ENCODE data around the gene TIFAB. TPM values are rescaled to one million over a fixed set of nuclear protein-coding genes. Genes with fewer than 3 reads are reported as not detected.

The TIFAB gene
- total RNA-seq, 1 experiment from 2014 or later, result not detected

DNA sequence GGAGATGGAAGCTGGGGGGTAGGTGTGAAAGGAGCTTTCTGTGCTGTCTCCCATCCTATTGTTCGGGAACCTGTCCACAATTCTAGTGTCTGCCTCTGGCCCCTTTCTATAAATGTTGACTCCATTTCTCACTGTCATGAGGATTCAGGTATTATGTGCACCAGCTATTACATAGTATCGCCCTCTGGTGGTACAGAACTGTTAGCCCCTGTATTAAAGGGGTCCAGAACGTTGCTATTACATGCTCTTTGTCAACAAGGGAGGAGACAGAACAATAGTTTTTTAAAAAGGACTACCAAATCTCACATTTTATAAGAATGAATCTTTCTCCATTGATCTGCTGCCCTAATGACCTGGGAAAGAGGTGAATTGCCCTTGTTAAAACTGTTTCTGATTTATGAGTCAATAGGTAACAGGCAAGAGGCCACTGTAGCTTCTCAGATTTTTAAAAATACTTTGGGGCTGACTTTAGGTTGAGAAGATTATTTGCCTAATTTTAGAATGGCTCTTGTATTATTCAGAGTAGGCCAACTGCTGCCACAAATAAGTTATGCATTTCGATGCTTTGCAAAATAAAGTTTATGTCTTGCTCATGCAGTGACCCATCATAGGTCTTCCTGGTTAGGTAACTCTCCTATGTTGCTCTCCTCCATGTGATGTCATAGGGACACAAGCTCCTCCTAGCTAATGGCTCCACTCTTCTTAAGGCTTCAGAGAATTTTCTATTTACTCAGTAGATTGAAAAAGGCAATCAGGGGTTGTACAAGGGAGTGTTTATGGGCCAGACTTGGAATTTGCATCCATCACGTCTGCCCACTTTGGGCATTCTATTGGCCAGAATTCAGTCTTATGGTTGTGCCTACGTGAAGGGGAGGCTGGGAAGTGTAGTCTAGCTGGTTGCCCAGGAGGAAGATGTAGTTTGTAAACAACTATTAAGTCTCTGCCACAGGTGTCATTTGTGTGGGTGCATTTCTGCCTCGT lies 25.8 kb downstream of the TIFAB start:
- intact Hi-C loops (cut with micrococcal nuclease), result loop anchor here (5.0 kb wide), 1 partner anchor 89 kb away; no protein-coding TSS in a partner anchor
- H3K27me3 ChIP-seq (ENCODE audit: low read length), result no peaks in the 10 kb centered on the region; the same call in 1 of the 2 replicates
- CTCF ChIA-PET, result interaction anchor here (0.5 kb wide), 2 partner anchors 15 to 22 kb away, joined by 5 to 7 read pairs; no protein-coding TSS in a partner anchor

DNA sequence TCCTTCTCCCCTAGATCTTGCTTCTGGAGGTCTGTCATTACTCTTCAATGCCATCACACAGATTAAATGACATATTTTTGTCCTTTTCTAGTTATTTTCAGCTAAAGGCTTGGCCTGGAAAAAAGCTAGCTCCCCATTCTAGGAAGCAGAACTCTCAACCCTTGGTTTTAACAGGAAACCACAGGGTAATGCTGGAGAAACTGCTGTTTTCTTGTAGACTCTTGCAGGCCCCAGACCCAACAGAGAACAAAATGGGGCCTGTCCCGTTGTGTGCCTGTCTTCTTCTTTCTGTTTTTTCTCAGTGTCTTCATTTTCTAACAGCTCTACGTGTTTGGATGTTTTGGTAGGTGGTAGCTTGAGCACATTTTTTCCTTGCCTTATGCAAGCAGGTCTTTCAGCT lies 26.5 kb downstream of the TIFAB start:
- H3K4me1 ChIP-seq (ENCODE audit: insufficient read depth, low read length), result no peaks in the 10 kb centered on the region
- TF ChIP-seq, protein P1, sequence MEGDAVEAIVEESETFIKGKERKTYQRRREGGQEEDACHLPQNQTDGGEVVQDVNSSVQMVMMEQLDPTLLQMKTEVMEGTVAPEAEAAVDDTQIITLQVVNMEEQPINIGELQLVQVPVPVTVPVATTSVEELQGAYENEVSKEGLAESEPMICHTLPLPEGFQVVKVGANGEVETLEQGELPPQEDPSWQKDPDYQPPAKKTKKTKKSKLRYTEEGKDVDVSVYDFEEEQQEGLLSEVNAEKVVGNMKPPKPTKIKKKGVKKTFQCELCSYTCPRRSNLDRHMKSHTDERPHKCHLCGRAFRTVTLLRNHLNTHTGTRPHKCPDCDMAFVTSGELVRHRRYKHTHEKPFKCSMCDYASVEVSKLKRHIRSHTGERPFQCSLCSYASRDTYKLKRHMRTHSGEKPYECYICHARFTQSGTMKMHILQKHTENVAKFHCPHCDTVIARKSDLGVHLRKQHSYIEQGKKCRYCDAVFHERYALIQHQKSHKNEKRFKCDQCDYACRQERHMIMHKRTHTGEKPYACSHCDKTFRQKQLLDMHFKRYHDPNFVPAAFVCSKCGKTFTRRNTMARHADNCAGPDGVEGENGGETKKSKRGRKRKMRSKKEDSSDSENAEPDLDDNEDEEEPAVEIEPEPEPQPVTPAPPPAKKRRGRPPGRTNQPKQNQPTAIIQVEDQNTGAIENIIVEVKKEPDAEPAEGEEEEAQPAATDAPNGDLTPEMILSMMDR (conservative IDR thresholded peaks at IDR 0.05; ENCODE audit: low read depth, low read length), result no peak
- TF ChIP-seq EZH2 (IDR thresholded peaks at IDR 0.05; ENCODE audit: low read length, unreplicated experiment) (no peak), EZH2phosphoT487 (IDR thresholded peaks at IDR 0.05; ENCODE audit: borderline replicate concordance, low read length) (no peak)
- intact Hi-C loops (cut with micrococcal nuclease), result loop anchor here (5.0 kb wide), 1 partner anchor 88 kb away; no protein-coding TSS in a partner anchor

More for the DNA sequence above, 25.8 kb downstream of the TIFAB start:
- Histone ChIP-seq H3F3A (ENCODE audit: low read length, unreplicated experiment) (no peaks in the 10 kb centered on the region), H3K79me2 (ENCODE audit: low read length) (no peaks in the 10 kb centered on the region), H3K4me1 (ENCODE audit: insufficient read depth, low read length) (no peaks in the 10 kb centered on the region), H2AFZ (ENCODE audit: low read length) (no peak overlapping the region), H3K9ac (ENCODE audit: low read length) (no peak overlapping the region), H3K36me3 (ENCODE audit: low read depth, low read length) (no peaks in the 10 kb centered on the region), H3K9me2 (replicated peaks; ENCODE audit: low read length) (no peaks in the 10 kb centered on the region), H3K4me2 (ENCODE audit: low read length) (no peak overlapping the region), H3K4me3 (ENCODE audit: low read length) (no peak overlapping the region), H3K9me3 (ENCODE audit: low read length) (no peaks in the 10 kb centered on the region), H4K20me1 (ENCODE audit: low read length) (no peaks in the 10 kb centered on the region), H3K27ac (ENCODE audit: low read length) (no peak overlapping the region)
- peak; percentile 70 for DNase-seq
- BruUV-seq (replicated peaks), result no TSS peak
- peak; percentile 90 for ATAC-seq
- TF ChIP-seq, protein P1 (conservative IDR thresholded peaks at IDR 0.05; ENCODE audit: low read depth, low read length), result peak; percentile 74
- TF ChIP-seq EZH2phosphoT487 (IDR thresholded peaks at IDR 0.05; ENCODE audit: borderline replicate concordance, low read length) (no peak), EZH2 (IDR thresholded peaks at IDR 0.05; ENCODE audit: low read length, unreplicated experiment) (no peak)
- POLR2A ChIA-PET (ENCODE audit: unreplicated experiment), result no interaction called here

More for the DNA sequence above, 26.5 kb downstream of the TIFAB start:
- H3K9me3 ChIP-seq (ENCODE audit: low read length), result no peaks in the 10 kb centered on the region
- H3K9ac ChIP-seq (ENCODE audit: low read length), result no peak overlapping the region
- DNase-seq, result no peak
- no peaks in the 10 kb centered on the region; the same call in 1 of the 2 replicates for H3K27me3 ChIP-seq (ENCODE audit: low read length)
- no peaks in the 10 kb centered on the region for H3K79me2 ChIP-seq (ENCODE audit: low read length)
- no peaks in the 10 kb centered on the region for H3K36me3 ChIP-seq (ENCODE audit: low read depth, low read length)
- H2AFZ ChIP-seq (ENCODE audit: low read length), result no peak overlapping the region
- ChIA-PET CTCF (interaction anchor here (0.5 kb wide), 2 partner anchors 16 to 21 kb away, joined by 5 to 7 read pairs; no protein-coding TSS in a partner anchor), POLR2A (ENCODE audit: unreplicated experiment) (interaction anchor here (0.7 kb wide), 1 partner anchor 1135 kb away, joined by 3 read pairs; no protein-coding TSS in a partner anchor)
- BruUV-seq (replicated peaks), result no TSS peak
- no peak overlapping the region for H3K4me2 ChIP-seq (ENCODE audit: low read length)
- H3K4me3 ChIP-seq (ENCODE audit: low read length), result no peak overlapping the region
- H4K20me1 ChIP-seq (ENCODE audit: low read length), result no peaks in the 10 kb centered on the region
- no peak overlapping the region for H3K27ac ChIP-seq (ENCODE audit: low read length)
- H3K9me2 ChIP-seq (replicated peaks; ENCODE audit: low read length), result no peaks in the 10 kb centered on the region
- no peak for ATAC-seq
- no peaks in the 10 kb centered on the region for H3F3A ChIP-seq (ENCODE audit: low read length, unreplicated experiment)
